Fibroblast of the aortic adventitia (primary cell): ENCODE data around the gene FGF14. TPM values are rescaled to one million over a fixed set of nuclear protein-coding genes. Genes with fewer than 3 reads are reported as not detected.
A peak's percentile ranks its signal among the peaks of the same experiment; 100 is the strongest.

Experiments
- DNase-seq: peaks from one replicate; pipeline ENCODE4 v3.0.0-alpha.2; 2010; ENCODE audit warnings: low read depth
- H3K4me3 ChIP-seq: 2 replicates; pipeline ENCODE4 v1.5.1; 2011; ENCODE audit warnings: low read depth, mild to moderate bottlenecking, control low read depth, low read length, moderate library complexity
- CTCF ChIP-seq: IDR thresholded peaks from 2 replicates; pipeline ENCODE4 v1.5.1; 2011; ENCODE audit warnings: mild to moderate bottlenecking, low read length, control low read depth, inconsistent platforms; ENCODE audit not compliant: insufficient read depth
- total RNA-seq: library from RNA; depleted of rRNA; stranded (reverse); fragments of >200 nt; gene quantifications from 2 replicates; pipeline ENCODE4 v1.2.3, GENCODE V29; 2012; ENCODE audit warnings: low replicate concordance

The FGF14 gene
- total RNA-seq, 1 donor: 1.4 TPM

- no peak for DNase-seq
- TF ChIP-seq CTCF: no peak
- no peak overlapping the region for H3K4me3 ChIP-seq
Measured at GRCh38 chr13:101775267-101775666, 626.6 kb downstream of the FGF14 start.

DNA sequence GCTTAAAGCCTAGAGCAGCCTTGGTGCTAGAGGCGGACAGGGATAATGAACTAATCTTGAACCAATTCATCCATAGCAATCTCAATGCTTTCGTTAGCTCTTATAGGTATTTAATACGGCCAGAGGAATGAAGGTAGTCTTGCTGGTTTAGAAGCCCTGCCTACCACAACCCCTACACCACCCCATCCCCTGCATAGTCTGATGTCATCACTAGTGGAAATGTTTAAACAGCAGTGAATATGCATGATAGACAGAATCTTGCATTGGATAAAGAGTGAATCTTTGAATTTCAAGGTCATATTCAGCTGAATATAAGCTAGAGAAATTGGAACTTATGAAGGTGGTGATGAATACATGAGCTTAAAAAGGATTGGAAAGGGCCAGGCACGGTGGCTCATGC is 627.5 kb downstream of the FGF14 start:
- H3K4me3 ChIP-seq: no peak overlapping the region
- DNase-seq: no peak
- no peak for TF ChIP-seq CTCF

DNA sequence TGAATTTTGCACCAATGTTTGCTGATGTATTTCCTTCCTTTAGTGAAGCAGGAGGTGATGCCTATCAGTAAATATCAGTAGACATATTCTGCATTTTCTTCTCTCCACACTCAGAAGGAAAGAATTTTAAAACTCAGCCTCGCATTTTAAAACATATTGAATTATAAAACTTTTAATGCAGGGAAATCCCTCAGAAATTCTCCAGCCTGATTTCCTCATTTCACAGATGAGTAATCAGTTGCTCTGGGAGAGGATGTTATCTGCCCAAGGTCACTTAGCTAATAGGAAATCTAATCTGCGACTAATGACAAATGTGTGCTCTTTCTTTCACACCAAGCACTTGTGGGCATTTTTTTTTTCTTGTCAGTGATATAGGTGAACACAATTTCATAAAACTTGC is 628.8 kb downstream of the FGF14 start:
- H3K4me3 ChIP-seq: no peak overlapping the region
- DNase-seq: no peak
- no peak for TF ChIP-seq CTCF

GRCh38 chr13:101767131-101767530 is 634.7 kb downstream of the FGF14 start:
- TF ChIP-seq CTCF: no peak
- DNase-seq: no peak
- H3K4me3 ChIP-seq: no peak overlapping the region

GRCh38 chr13:101763191-101763590 is 638.7 kb downstream of the FGF14 start:
- no peak overlapping the region for H3K4me3 ChIP-seq
- TF ChIP-seq CTCF: no peak
- no peak for DNase-seq

GRCh38 chr13:101757446-101758039 is 644.3 kb downstream of the FGF14 start:
- no peak overlapping the region for H3K4me3 ChIP-seq
- DNase-seq: peak; percentile 71
- peak; percentile 67 for TF ChIP-seq CTCF
